Measurements from ENCODE around the gene UAP1. TPM values are rescaled to one million over a fixed set of nuclear protein-coding genes. Genes with fewer than 3 reads are reported as not detected.
"Not testable (repeated sequence)": the region's sequence is repeated elsewhere in the genome, so short reads cannot be mapped to it uniquely, and the experiment has no call there.

The UAP1 gene
- total RNA-seq, 1 donor from 2014 or later, result 103 TPM

DNA sequence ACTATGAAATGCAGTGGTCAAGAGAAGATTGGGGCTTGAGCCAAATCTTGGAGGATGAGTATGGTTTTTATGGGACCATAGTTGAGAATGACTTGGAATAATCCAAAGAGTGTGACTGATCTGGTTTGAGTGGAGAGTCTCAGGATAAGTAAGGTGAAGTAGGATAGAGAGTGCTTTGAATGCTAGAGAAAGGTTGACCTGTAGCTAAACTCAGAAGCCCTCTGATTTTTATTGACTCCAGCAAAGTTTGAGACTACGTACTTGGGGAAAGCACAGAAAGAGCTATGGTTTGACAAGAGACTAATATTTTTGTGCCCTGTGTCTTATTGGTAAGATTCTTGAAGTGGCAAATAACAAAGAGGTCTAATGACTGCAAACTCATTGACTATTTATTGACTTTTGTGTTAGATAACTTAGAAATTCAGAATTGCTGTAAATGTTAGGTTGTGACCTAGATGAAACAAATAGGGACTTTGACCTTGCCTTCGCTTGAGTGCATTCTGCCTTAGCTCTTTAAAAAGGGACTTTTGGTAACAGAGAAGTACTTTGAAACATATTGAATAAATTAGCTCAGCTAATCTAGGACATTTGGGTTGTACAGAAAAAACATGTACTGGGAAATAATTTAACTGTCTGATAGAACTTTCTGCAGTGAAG lies 35.1 kb downstream of the UAP1 start:
- no peaks in the 10 kb centered on the region for H3K27me3 Mint-ChIP-seq (ENCODE audit: low read depth, unreplicated experiment)
- Histone ChIP-seq H3K79me2 (ENCODE audit: insufficient read depth, low read length) (peaks cover 16% of the 10 kb centered on the region), H3K36me3 (ENCODE audit: insufficient read depth, low read length) (peaks cover 72% of the 10 kb centered on the region), H3K4me1 (ENCODE audit: insufficient read depth, low read length) (no peaks in the 10 kb centered on the region), H3K9me3 (ENCODE audit: insufficient read depth, low read depth, low read length) (no peaks in the 10 kb centered on the region), H2AFZ (ENCODE audit: low read depth, low read length) (no peak overlapping the region), H3K4me3 (ENCODE audit: insufficient read depth, low read depth, low read length) (no peak overlapping the region), H3K9ac (ENCODE audit: low read length) (no peak overlapping the region), H3K27ac (ENCODE audit: low read depth, low read length) (no peak overlapping the region), H3K4me2 (ENCODE audit: low read length) (no peak overlapping the region), H3K27me3 (ENCODE audit: insufficient read depth, low read length) (no peaks in the 10 kb centered on the region), H4K20me1 (ENCODE audit: insufficient read depth, low read length) (peaks cover 32% of the 10 kb centered on the region)
- no peak overlapping the region for H3K4me3 Mint-ChIP-seq (ENCODE audit: unreplicated experiment)
- FAIRE-seq (no peak), DNase-seq (ENCODE audit: low read depth) (no peak)
- peaks cover 10% of the 10 kb centered on the region for H3K36me3 Mint-ChIP-seq (ENCODE audit: low read depth, unreplicated experiment)
- H3K9me3 Mint-ChIP-seq (ENCODE audit: unreplicated experiment), result peaks cover 2% of the 10 kb centered on the region
- TF ChIP-seq, protein P1, sequence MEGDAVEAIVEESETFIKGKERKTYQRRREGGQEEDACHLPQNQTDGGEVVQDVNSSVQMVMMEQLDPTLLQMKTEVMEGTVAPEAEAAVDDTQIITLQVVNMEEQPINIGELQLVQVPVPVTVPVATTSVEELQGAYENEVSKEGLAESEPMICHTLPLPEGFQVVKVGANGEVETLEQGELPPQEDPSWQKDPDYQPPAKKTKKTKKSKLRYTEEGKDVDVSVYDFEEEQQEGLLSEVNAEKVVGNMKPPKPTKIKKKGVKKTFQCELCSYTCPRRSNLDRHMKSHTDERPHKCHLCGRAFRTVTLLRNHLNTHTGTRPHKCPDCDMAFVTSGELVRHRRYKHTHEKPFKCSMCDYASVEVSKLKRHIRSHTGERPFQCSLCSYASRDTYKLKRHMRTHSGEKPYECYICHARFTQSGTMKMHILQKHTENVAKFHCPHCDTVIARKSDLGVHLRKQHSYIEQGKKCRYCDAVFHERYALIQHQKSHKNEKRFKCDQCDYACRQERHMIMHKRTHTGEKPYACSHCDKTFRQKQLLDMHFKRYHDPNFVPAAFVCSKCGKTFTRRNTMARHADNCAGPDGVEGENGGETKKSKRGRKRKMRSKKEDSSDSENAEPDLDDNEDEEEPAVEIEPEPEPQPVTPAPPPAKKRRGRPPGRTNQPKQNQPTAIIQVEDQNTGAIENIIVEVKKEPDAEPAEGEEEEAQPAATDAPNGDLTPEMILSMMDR (IDR thresholded peaks at IDR 0.05; ENCODE audit: insufficient read depth, low read depth, low read length), result no peak
- TF ChIP-seq EZH2 (IDR thresholded peaks at IDR 0.05; ENCODE audit: insufficient read depth, low read length), result no peak
- no peak overlapping the region for H3K27ac Mint-ChIP-seq (ENCODE audit: unreplicated experiment)
- H3K4me1 Mint-ChIP-seq (ENCODE audit: low read depth, unreplicated experiment), result no peaks in the 10 kb centered on the region

DNA sequence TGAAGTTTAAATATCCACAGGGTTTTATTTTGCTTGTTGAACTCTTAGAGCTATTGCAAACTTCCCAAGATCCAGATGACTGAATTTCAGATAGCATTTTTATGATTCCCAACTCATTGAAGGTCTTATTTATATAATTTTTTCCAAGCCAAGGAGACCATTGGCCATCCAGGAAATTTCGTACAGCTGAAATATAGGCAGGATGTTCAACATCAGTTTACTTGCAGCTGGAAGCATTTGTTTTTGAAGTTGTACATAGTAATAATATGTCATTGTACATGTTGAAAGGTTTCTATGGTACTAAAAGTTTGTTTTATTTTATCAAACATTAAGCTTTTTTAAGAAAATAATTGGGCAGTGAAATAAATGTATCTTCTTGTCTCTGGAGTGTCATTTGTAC lies 37.9 kb downstream of the UAP1 start:
- peaks cover 25% of the 10 kb centered on the region for H4K20me1 ChIP-seq (ENCODE audit: insufficient read depth, low read length)
- FAIRE-seq (peak; percentile 13), DNase-seq (ENCODE audit: low read depth) (no peak)
- H3K4me1 Mint-ChIP-seq (ENCODE audit: low read depth, unreplicated experiment), result no peaks in the 10 kb centered on the region
- no peak overlapping the region for H3K4me3 Mint-ChIP-seq (ENCODE audit: unreplicated experiment)
- H3K27ac Mint-ChIP-seq (ENCODE audit: unreplicated experiment), result no peak overlapping the region
- H3K4me1 ChIP-seq (ENCODE audit: insufficient read depth, low read length), result no peaks in the 10 kb centered on the region
- H3K27me3 ChIP-seq (ENCODE audit: insufficient read depth, low read length), result no peaks in the 10 kb centered on the region
- peaks cover 10% of the 10 kb centered on the region for H3K36me3 Mint-ChIP-seq (ENCODE audit: low read depth, unreplicated experiment)
- peaks cover 68% of the 10 kb centered on the region for H3K36me3 ChIP-seq (ENCODE audit: insufficient read depth, low read length)
- no peak overlapping the region for H3K4me2 ChIP-seq (ENCODE audit: low read length)
- no peaks in the 10 kb centered on the region for H3K9me3 ChIP-seq (ENCODE audit: insufficient read depth, low read depth, low read length)
- H3K4me3 ChIP-seq (ENCODE audit: insufficient read depth, low read depth, low read length), result no peak overlapping the region
- peaks cover 10% of the 10 kb centered on the region for H3K79me2 ChIP-seq (ENCODE audit: insufficient read depth, low read length)
- no peaks in the 10 kb centered on the region for H3K27me3 Mint-ChIP-seq (ENCODE audit: low read depth, unreplicated experiment)
- no peak overlapping the region for H3K27ac ChIP-seq (ENCODE audit: low read depth, low read length)
- H2AFZ ChIP-seq (ENCODE audit: low read depth, low read length), result no peak overlapping the region
- TF ChIP-seq, protein P1 (IDR thresholded peaks at IDR 0.05; ENCODE audit: insufficient read depth, low read depth, low read length), result no peak
- no peak for TF ChIP-seq EZH2 (IDR thresholded peaks at IDR 0.05; ENCODE audit: insufficient read depth, low read length)
- peaks cover 4% of the 10 kb centered on the region for H3K9me3 Mint-ChIP-seq (ENCODE audit: unreplicated experiment)
- H3K9ac ChIP-seq (ENCODE audit: low read length), result no peak overlapping the region

DNA sequence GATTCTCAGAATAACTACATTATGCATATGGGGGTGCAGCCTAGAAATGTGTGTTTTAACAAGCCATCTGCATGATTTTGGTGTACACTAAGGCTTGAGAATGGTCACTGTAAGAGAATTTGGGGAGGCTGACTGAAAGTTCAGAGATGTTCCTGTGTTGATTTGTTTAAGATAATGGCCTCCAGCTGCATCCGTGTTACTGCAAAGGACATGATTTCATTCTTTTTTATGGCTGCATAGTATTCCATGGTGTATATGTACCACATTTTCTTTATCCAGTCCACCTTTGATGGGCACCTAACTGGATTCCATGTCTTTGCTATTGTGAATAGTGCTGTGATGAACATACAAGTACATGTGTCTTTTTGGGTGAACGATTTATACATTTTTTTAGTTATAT lies 41.6 kb downstream of the UAP1 start:
- not testable (repeated sequence) for H3K4me1 Mint-ChIP-seq (ENCODE audit: low read depth, unreplicated experiment); H3K9me3 Mint-ChIP-seq (ENCODE audit: unreplicated experiment); FAIRE-seq; H2AFZ ChIP-seq (ENCODE audit: low read depth, low read length); DNase-seq (ENCODE audit: low read depth); H3K27ac ChIP-seq (ENCODE audit: low read depth, low read length); H4K20me1 ChIP-seq (ENCODE audit: insufficient read depth, low read length); H3K4me2 ChIP-seq (ENCODE audit: low read length); H3K27me3 ChIP-seq (ENCODE audit: insufficient read depth, low read length); H3K27ac Mint-ChIP-seq (ENCODE audit: unreplicated experiment); H3K9me3 ChIP-seq (ENCODE audit: insufficient read depth, low read depth, low read length); H3K4me3 Mint-ChIP-seq (ENCODE audit: unreplicated experiment); H3K27me3 Mint-ChIP-seq (ENCODE audit: low read depth, unreplicated experiment); H3K4me3 ChIP-seq (ENCODE audit: insufficient read depth, low read depth, low read length); H3K9ac ChIP-seq (ENCODE audit: low read length); H3K79me2 ChIP-seq (ENCODE audit: insufficient read depth, low read length)
- H3K36me3 ChIP-seq (ENCODE audit: insufficient read depth, low read length), result peaks cover 43% of the 10 kb centered on the region
- H3K36me3 Mint-ChIP-seq (ENCODE audit: low read depth, unreplicated experiment), result peaks cover 12% of the 10 kb centered on the region
- peaks cover 13% of the 10 kb centered on the region for H3K4me1 ChIP-seq (ENCODE audit: insufficient read depth, low read length)

Measured in astrocyte (in vitro differentiated cells and primary cell).